Germinal center (tissue), 1 donor: ENCODE data around the gene ARHGDIG.

Experiments used
- DNase-seq: peaks from one replicate; pipeline ENCODE4 v3.0.0; 2012; ENCODE audit warnings: mixed read lengths, low spot score

ARHGDIG gene

DNA sequence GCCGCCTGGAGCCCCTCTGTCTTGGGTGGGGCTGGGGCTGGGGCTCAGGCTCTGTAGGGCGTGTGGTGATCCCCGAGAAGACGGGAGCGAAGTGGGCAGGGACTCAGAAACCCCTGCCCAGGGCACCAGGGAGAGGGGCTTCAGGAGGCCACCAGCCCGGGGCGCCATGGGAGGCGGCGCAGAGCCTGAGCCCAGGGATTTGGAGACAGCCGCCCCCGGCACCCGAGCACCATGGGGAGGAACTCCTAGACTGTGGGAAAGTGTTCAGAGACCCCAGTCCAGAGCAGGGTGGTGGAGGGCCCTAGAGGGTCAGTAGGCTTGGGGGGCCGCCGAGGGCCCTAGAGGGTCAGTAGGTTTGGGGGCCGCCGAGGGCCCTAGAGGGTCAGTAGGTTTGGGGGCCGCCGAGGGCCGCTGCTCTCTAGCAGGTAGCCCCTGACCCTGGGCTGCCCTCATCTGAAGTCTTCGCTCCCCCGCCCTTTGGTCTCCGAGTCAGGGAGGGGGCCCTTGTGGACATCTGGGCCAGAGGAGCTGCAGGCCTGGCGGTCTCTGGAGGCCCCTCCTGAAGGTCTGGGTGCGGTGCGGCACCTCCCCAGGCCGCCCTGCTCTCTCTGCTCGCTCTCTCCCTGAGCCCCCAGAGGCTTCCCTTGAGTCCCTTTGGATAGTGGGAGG lies 734 bp downstream of the ARHGDIG start:
- no peak for DNase-seq

DNA sequence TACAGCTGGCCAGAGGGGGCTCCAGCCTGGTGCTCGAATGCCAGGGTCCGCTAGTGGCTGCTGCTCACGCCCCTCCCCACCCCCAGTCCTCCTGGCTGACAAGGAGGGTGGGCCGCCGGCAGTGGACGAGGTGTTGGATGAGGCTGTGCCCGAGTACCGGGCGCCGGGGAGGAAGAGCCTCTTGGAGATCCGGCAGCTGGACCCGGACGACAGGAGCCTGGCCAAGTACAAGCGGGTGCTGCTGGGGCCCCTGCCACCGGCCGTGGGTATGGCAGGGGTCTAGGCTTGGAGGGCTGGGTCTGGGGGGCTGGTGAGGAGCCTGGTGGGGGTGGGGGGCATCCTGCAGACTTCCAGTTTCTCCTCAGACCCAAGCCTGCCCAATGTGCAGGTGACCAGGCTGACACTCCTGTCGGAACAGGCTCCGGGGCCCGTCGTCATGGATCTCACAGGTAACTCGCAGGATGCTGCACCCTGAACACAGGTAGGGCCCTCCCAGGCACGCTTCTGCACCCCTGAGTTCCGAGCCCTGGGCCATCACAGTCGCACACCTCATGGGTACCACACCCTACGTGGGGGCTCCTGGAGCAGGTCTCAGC lies 1.4 kb downstream of the ARHGDIG start:
- no peak for DNase-seq

GRCh38 chr16:282491-282890 lies 2.1 kb downstream of the ARHGDIG start:
- DNase-seq = no peak

- DNase-seq = no peak
These were observed 2.8 kb downstream of the ARHGDIG start, which contains the start of gene PDIA2 for GRCh38 chr16:283033-283805. Gene PDIA2, plus strand, starts transcription at chr16:283164. Its CDS starts 6 bp downstream, at chr16:283170.

GRCh38 chr16:284204-285120 lies 4.1 kb downstream of the ARHGDIG start:
- DNase-seq = no peak

- no peak for DNase-seq
These were observed 5.0 kb downstream of the ARHGDIG start for GRCh38 chr16:285146-286055.

GRCh38 chr16:286491-287297 lies 6.3 kb downstream of the ARHGDIG start:
- no peak for DNase-seq

- DNase-seq = no peak
These were observed 7.0 kb downstream of the ARHGDIG start for GRCh38 chr16:287298-287811.

DNA sequence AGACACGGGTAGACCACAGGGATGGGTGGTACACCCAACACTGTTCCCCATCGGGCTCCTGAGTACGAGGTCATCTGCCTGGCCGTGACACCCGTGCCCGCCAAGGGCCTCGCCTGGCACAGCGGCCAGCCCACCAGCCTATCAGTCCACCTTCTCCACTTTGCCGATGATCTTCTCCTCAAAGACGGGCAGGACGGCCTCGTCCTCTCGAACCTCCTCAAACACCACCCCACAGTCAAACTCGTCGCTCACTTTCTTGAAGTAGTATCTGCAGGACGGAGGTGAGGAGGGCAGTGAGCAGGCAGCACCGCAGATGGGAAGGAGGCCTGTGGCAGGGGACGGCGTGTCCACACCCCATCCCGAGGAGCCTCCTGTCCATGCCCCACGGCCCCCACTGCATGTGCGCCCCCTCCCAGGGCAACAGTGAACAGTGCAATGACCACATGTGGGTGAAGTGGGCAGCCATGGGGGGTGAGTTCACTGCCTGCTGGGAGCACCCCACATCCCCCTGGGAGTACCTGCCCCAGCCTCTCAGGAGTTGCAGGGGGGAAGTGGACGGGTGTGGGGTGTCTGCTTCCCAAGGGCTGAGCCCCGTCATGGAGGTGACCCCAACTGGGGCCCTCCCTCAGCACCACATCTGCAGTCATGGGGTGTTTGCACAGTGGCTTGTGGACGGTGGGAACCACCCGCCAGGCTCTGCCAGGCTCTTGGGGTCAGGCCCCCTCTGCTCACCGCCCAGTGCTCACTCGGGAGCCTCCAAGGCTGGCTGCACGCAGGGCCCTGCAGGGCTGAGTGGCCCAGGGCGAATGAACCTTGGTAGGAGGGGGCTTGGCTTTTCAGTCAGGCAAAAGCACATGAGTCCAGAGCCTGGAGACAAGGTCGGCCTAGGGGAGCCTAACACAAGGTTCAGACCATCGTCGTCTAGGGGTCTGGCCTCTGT lies 7.9 kb downstream of the ARHGDIG start:
- no peak for DNase-seq

DNA sequence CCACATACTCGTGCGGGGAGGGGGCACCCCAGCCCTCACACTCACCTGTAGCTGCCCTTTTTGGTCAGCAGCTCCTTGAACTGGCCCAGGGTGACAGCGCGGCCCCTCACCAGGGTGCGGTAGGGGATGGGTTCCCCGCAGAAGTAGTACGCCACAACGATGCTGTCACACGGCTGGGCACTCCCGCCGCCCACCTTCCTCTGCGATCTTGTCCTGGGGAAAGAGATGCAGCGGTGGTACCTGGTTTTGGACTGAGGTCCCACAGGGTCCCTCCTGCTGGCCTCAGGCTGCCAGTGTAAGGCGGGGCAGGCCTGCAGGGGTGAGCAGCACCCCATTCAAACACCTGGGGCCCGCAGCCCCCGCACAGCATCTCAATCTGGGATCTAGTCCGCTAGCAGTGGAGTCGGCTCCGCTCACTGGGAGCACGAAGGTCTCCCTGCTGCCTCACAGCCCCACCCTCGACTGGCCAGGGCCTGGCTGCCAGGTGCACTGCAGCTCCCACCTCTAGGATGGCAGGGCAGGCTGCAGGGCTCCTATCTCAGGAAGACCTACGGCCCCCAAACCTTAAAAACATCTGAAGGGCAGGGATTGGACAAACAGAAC lies 9.1 kb downstream of the ARHGDIG start:
- no peak for DNase-seq

DNA sequence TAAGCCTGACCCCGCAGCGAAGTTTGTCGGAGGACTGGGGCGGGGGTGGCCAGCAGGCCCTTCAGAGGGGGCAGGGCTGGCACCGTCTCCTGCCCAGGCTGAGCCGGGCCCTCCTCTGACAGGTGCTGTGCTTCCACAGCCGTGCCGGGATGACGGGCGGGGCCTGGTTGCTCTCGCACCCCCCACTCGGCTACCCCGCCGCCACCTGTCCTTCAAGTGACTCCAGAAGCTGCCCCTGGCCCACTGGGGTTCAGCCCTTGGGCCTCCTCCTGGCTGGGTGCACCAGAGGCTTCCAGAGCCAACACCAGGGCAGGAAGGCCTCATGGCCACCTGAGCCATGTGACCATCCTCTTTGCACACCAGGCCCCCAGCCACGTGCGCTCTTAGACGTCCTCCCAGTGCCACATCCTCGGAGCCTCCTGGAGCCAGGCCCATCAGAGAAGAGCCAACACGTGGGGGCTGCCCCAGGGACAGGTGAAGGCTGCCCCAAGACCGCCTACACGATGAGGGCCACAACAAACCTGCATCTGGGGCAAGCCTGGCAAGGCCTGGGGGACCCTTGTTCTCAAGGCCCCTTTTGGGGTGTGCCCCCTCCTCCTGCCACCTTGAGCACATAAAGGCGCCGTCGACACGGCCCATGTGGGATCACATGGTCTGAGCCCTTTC lies 9.8 kb downstream of the ARHGDIG start:
- no peak for DNase-seq

DNA sequence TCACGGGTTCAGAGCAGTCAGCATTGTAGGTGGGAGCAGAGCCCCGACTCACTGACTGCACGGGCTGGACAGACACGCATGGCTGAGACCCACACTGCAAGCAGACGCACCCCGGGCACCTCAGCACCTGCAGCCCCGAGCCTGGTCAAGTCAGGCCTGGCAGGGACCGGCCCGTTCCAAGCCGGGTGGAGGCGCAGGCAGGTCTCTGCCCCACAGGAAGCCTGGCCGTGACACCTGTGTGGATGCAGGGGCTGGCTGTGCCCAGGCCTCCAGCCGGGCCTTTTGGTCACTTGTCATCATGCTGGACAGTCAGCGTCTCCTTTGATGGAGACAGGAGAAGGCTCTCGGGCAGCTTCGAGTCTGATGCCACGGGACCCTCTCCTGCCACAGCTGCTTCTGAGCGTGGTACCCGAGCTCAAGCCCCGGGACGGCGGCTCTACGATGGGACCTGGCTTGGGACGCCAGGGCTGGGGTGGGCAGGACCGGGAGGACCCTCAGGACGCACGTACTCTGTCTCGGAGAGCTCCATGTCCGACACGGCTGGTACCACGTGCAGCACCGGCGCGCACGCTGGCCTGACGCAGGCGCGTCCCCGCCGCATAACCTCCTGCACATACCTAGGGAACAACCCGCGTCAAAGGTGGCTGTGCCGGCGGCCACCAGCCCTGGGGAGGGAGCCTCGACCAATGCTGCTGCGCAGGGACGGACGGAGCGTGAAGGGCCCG lies 10.5 kb downstream of the ARHGDIG start:
- DNase-seq = no peak

DNA sequence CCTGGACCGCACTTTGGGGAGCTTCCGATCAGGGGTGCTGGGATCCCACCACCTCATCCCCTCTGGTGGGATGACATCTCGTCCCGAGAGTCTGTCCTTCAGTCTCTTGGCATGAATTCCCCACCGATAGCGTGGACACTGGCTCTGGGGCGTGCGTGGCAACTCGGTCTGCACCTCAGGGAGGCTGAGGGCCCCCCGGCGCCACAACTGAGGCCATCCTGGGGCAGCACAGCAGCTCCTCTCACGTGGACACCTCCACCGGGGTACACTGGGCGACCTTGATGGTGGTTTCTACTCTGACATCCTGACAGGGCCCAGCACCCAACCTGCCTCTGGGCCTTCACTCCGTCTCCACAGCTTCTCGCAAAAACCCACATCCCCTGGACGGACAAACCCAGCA lies 11.1 kb downstream of the ARHGDIG start:
- DNase-seq = no peak

DNA sequence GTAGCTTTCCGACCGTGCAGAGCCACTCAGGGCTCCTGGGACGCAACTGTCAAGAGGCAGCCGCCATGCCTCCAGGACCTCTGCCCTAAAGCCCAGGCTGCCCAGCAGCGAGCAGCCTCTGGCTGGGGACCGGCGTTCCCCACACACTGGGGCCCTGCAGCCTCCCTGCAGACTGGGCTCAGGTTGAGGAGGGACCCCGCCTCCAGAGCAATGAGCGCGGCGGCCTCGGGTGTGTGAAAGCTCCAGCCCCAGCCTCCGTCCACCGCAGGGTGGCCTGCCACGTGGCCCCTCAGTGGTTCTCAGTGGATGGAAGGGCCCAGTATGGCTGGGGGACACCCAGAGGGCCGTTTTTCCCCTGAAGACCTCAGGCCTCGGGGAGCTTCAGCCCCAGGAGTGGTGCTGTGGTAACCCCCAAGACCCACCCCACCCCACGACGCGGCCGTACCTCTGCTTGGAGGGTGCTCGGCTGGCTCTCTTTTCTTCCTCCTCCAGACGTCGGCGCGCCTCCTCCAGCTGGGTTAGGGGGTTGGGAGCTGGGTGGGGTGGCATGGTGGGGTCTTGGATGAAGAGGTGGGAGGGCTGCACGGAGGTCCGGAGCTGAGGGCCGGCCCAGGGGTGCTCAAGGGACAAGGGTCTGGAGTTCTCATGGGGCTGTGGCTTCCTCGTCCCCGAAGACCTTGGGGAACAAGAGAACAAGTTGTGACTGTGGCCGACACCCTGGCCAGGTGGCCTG lies 12.8 kb downstream of the ARHGDIG start:
- no peak for DNase-seq

DNA sequence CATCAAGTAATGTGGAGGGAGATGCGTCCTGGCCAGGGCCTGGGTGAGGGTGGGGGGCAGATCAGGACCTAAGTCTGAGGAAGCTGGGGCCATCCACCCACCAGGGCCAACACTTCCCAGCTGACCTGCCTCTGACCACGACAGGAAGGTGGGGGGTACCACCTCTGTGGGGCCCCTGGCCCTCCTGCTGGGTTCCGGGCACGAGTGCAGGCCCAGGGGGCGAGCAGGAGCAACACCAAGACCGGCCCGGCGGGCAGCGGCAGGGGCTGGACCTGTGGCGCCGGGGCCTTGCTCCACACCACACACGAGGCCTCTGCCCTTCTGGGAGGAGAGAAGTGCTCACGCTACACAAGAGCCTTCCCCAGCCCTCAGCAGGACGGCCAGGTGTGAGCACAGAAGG lies 15.9 kb downstream of the ARHGDIG start:
- DNase-seq = no peak

DNA sequence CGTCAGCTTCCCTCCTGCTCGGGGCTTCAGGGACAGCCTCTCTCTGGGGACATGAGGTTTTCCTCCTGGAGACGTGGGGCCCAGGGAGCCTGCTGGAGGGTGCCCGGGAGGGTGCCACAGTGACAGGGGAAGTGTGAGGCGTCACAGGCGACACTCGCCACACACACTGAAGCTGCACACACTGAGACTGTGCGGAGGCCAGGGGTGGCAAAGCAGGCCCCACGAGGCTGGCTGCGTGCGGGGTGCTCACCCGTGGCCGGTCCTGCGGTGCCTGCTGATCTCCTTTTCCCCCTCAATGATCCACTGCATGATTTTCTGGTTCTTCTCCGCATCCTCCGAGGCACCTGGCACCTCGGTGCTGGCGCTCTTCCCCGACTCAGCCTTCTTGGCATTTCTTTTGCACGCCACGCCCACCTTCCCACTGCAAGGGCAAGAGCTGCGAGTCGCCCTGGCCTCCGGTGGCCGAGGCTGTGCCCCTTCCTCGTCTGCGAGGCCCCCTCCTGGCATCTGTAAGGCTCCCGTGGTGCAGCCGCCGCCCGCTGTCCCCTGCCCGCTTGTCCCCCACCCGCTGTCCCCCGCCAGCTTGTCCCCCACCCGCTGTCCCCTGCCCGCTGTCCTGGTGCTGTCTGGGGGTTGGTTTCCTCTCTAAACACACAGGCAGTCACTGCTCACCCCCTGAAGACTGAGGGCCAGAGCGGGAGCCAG lies 16.6 kb downstream of the ARHGDIG start:
- DNase-seq = no peak
